ENCODE data around the gene ENTHD1. TPM values are rescaled to one million over a fixed set of nuclear protein-coding genes. Genes with fewer than 3 reads are reported as not detected.
"Not testable (repeated sequence)": the region's sequence is repeated elsewhere in the genome, so short reads cannot be mapped to it uniquely, and the experiment has no call there.

The ENTHD1 gene
- total RNA-seq, 1 experiment from 2014 or later = not detected

GRCh38 chr22:39765661-39766060 is 127.9 kb downstream of the ENTHD1 start:
- in situ Hi-C loops (cut with HindIII; ENCODE audit: low pct_unique_long_range_greater_than_20kb, low sequenced_read_pairs) = no loop called here

GRCh38 chr22:39765046-39765445 is 128.5 kb downstream of the ENTHD1 start:
- no peak for DNase-seq (ENCODE audit: low read depth)
- in situ Hi-C loops (cut with HindIII; ENCODE audit: low pct_unique_long_range_greater_than_20kb, low sequenced_read_pairs) = no loop called here

More at GRCh38 chr22:39765661-39766060, 127.9 kb downstream of the ENTHD1 start:
- no peak for DNase-seq (ENCODE audit: low read depth)

GRCh38 chr22:39763276-39763675 is 130.3 kb downstream of the ENTHD1 start:
- DNase-seq (ENCODE audit: low read depth) = no peak
- in situ Hi-C loops (cut with HindIII; ENCODE audit: low pct_unique_long_range_greater_than_20kb, low sequenced_read_pairs) = no loop called here

DNA sequence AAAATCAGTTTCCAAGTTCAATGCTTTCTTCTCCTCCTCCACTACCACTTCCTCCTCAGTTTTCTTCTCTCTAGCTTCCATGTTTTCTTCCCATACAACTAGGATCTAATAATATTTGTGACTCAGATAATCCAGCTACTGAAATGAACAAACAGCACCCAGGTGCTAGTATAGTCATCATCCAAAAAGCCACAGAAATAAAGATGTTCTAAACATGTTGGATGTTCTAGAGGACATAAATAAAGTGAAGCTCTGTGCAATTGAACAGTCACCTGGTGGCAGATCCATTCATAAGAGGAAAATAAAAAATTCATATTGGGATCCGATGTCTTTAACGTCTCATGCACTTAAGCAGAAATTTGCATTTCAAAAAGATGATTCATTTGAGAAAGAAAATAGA is 142.8 kb downstream of the ENTHD1 start:
- DNase-seq (ENCODE audit: low read depth) = no peak
- in situ Hi-C loops (cut with HindIII; ENCODE audit: low pct_unique_long_range_greater_than_20kb, low sequenced_read_pairs) = no loop called here

DNA sequence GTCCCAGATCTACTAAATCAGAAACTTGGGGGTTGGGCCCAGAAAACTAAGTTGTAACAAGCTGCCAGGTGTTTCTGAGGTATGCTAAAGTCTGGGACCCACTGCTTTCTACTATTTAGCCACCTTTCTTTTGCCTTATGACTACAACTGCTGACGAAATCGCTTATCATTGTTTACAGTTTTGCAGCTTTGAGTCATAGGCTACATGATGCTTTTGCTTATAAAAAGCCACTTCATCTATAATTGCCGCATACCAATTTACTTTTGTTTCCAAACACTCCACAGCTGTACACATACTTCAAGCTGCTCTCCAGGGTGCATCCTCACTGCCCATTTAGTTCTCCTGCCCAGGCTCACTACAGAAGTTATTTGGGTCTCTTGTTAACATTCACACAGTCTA is 144.7 kb downstream of the ENTHD1 start:
- in situ Hi-C loops (cut with HindIII; ENCODE audit: low pct_unique_long_range_greater_than_20kb, low sequenced_read_pairs) = no loop called here
- DNase-seq (ENCODE audit: low read depth) = no peak

GRCh38 chr22:39746600-39747262 is 146.8 kb downstream of the ENTHD1 start:
- DNase-seq (ENCODE audit: low read depth) = no peak
- in situ Hi-C loops (cut with HindIII; ENCODE audit: low pct_unique_long_range_greater_than_20kb, low sequenced_read_pairs) = no loop called here

DNA sequence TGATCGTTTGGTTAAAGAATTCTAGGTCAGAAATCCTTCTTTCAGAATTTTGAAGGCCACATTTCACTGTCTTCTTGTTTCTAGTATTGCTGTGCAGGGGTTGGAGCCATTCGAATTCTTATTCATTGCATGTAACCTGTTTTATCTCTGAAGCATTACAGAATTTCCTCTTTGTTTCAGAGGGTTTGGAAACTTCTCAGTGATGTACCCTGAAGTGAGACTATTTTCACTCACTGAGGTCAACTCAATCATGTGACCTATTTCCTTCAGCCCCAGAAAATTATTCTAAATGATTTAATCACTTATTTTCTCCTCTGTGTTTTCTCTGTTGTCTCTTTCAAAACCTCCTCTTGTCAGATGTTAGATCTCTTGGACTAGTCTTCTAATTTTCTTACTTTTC is 147.8 kb downstream of the ENTHD1 start:
- in situ Hi-C loops (cut with HindIII; ENCODE audit: low pct_unique_long_range_greater_than_20kb, low sequenced_read_pairs) = no loop called here
- DNase-seq (ENCODE audit: low read depth) = no peak

- in situ Hi-C loops (cut with HindIII; ENCODE audit: low pct_unique_long_range_greater_than_20kb, low sequenced_read_pairs) = no loop called here
- no peak for DNase-seq (ENCODE audit: low read depth)
Observed at GRCh38 chr22:39744353-39744752, 149.2 kb downstream of the ENTHD1 start.

- in situ Hi-C loops (cut with HindIII; ENCODE audit: low pct_unique_long_range_greater_than_20kb, low sequenced_read_pairs) = no loop called here
- no peak for DNase-seq (ENCODE audit: low read depth)
Observed at GRCh38 chr22:39743935-39744334, 149.6 kb downstream of the ENTHD1 start.

DNA sequence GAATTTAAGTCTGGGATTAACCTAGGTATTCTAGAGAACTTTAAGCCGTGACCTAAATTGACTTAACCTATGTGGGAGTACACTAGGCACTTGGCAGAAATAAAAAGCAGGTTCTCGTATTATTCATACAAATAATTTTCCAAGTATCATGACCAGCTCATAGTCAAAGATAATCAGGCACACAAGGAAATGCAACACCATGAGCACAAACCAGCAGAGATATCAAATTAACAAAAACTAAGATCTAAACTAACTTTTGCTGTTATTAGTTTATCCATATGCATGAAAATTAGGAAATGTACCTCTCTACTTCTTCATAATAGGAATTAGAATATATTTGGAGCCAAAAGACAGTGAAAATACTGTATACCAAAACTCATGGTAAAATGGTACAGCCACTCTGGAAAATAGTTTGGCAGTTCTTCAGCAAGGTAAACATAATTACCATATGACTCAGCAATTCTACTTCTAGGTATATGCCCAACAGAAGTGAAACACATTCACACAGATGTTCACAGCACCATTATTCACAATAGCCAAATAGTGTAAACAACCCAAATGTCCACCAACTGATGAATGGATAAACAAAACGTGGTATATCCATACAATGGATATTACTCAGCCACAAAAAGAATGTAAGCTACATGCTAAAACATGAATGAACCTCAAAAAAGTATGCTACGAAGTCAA is 154.1 kb downstream of the ENTHD1 start:
- DNase-seq (ENCODE audit: low read depth) = no peak
- in situ Hi-C loops (cut with HindIII; ENCODE audit: low pct_unique_long_range_greater_than_20kb, low sequenced_read_pairs) = no loop called here

DNA sequence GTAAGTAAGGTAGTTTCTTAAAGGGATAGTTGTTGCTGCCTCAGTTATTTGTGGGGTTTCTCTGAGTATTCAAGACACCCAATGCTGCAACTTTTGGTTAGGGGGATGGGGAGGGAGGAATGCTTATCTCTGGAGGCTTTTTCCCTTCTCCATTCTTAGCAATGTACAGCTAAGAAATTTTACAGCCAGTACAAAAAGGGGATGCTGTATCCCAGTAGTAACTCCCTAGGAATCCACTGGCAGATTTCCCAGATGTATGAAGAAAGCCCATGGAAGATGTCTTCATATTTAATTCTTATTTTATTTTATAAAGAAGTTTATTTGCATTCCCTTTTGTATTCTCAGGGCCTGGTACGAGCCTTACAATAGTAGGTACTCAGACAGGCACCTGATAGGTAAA is 154.8 kb downstream of the ENTHD1 start:
- in situ Hi-C loops (cut with HindIII; ENCODE audit: low pct_unique_long_range_greater_than_20kb, low sequenced_read_pairs) = no loop called here
- no peak for DNase-seq (ENCODE audit: low read depth)

GRCh38 chr22:39735776-39736175 is 157.8 kb downstream of the ENTHD1 start:
- in situ Hi-C loops (cut with HindIII; ENCODE audit: low pct_unique_long_range_greater_than_20kb, low sequenced_read_pairs) = no loop called here
- DNase-seq (ENCODE audit: low read depth) = no peak

DNA sequence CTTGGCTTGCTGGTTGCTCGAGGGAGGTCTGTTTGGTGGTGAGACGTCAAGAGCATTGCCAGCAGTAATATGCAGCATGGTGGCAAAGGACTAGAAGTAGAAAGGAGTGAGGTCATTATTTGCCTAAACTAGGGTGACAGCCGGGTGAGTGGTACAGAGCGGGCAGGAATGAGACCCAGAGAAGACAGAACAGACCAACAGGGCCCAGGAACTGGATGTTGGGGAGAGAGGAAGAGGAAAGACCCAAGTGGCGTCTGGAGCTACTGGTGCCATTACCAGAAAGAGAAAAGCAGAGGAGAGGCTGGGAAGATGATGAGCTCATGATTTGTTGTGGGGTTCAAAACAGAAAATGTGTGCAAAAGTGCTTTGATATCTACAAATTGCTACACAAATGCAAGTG is 158.7 kb downstream of the ENTHD1 start:
- in situ Hi-C loops (cut with HindIII; ENCODE audit: low pct_unique_long_range_greater_than_20kb, low sequenced_read_pairs) = no loop called here
- DNase-seq (ENCODE audit: low read depth) = no peak

GRCh38 chr22:39734046-39734445 is 159.5 kb downstream of the ENTHD1 start:
- in situ Hi-C loops (cut with HindIII; ENCODE audit: low pct_unique_long_range_greater_than_20kb, low sequenced_read_pairs); DNase-seq (ENCODE audit: low read depth): not testable (repeated sequence)

GRCh38 chr22:39733191-39733590 is 160.4 kb downstream of the ENTHD1 start:
- in situ Hi-C loops (cut with HindIII; ENCODE audit: low pct_unique_long_range_greater_than_20kb, low sequenced_read_pairs) = no loop called here
- no peak for DNase-seq (ENCODE audit: low read depth)

DNA sequence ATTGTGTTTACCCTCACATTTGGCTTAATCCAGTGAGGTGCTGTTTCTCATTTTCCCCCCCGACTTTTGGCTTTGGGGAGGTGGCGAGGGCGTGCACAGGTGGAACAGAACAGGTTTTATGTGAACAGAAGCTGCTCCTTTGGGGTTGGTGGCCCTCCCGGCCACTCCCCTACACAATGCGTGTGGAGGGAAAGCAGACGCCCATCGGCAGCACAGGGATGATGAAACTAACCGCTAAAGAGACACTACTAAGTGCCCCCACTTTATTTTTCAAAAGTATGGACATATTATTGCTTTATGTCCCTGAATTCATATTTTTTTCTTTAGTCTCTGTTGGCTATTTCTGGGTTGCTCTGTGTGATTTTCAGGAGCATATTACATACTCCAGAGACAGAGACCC is 160.9 kb downstream of the ENTHD1 start:
- no peak for DNase-seq (ENCODE audit: low read depth)
- in situ Hi-C loops (cut with HindIII; ENCODE audit: low pct_unique_long_range_greater_than_20kb, low sequenced_read_pairs) = no loop called here

DNA sequence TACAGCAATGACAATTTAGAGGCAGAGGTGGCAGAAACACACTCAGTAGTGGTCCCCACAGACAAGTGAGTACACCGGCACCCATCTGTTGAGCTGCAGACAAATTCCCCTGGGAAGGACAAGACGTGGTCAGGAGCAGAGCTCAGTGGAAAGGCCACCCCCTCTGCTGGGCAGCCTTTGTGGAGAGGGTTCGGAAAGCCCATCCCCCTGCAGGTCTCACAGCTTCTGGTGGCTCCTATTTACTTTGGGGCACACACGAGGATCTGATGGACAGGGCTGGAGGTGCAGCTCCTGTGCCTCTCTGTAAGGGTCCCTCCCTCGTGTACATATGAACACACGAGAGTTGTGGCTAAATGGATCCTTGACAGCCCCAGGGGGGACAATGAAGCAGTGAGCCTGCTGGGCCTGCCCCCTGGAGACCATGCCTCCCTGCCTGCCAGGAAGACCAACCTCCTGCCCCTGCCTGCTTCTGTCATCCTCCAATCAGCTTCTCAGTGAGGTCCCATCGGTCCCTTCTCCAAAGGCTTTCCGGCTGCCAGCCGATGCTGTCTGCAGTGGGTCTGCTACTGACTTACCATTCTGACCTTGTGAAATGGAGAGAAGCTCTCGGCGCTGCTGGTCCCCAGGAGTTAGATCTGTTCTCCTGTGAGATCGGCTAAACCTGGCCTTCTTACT is 161.5 kb downstream of the ENTHD1 start:
- in situ Hi-C loops (cut with HindIII; ENCODE audit: low pct_unique_long_range_greater_than_20kb, low sequenced_read_pairs) = no loop called here
- DNase-seq (ENCODE audit: low read depth) = no peak

DNA sequence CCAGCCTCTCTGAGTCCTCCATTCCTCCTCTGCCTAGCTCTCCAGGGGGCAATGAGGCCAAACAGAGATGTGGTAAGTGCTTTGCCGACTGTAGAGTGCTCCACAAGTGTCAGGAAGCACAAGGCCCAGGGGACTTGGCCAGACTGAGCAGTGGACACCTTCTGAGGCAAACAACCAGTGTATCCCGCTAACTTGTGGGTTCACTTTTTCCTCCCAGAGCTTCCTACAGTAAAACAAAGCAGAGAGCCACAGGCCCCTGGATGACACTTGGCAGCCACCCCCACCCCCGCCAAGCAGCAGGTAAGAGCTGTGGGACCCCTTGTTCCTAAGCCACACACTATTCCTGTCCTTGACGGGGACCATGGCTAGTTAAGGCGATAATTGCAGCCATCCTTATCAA is 162.1 kb downstream of the ENTHD1 start:
- DNase-seq (ENCODE audit: low read depth) = no peak
- in situ Hi-C loops (cut with HindIII; ENCODE audit: low pct_unique_long_range_greater_than_20kb, low sequenced_read_pairs) = no loop called here

DNA sequence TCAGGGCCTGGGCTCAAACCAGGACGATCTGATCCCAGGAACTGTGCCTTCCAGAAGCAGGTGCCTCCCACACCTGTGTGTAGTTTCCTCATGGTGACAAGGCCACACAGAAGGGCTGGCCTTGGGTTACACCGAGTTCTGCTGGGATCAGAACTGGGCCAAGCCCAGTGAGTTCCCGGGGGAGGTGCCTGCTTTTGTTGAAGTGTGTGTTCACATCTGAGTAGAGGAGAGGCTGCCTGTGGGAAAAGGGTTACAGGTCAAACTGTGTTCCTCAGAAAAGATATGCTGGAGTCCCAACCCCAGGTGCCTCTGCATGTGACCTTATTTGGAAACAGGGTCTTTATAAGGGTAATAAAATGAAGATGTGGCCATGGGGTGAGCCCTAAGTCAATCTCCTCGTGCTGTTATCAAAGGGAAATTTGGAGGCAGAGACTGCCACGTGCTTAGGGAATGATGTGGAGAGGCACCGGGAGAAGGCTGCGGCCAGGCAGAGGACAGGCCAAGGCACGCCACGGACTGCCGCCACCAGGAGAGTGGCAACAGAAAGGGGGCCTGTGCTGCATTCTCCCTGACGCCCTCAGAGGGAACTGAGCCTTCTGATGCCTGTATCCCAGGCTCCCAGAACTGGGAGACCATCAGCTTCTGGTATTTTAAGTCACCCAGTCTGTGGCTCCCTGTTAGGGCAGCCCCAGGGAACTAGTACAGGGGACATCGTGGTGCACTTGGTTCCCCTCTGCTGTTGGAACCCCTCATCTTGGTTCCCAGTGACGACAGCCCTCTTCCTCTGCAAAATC is 164.2 kb downstream of the ENTHD1 start:
- DNase-seq (ENCODE audit: low read depth) = no peak
- in situ Hi-C loops (cut with HindIII; ENCODE audit: low pct_unique_long_range_greater_than_20kb, low sequenced_read_pairs) = no loop called here

Data from Caki2 (cell line).